Inflammatory macrophage treated with lipopolysaccharide for 1 hour (primary cell): Measurements from ENCODE around the gene NT5E.

Experiments
- DNase-seq, 2 donors: peaks; one replicate each; pipeline ENCODE4 v3.0.0-alpha.2; 2020 to 2022

NT5E gene

GRCh38 chr6:85460921-85461797 is 11.3 kb downstream of the NT5E start:
- no peak for DNase-seq

DNA sequence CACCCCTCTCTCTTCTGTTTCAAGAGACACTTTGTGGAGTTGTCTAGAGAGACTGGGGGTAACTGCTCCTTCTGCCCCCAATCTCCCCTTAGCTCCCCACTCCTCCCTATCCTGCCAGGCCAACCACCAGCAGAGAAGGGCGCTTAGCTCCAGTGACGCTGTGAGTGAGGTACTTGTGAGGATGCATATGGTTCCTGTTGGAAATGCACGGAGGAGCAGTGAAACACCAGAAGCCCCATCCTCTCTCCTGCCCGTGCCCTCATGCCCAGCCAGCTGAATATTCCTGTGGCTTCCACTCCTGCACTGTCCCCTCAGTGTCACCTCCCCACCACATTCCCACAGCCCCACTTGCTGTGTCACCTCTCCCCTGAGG is 11.9 kb downstream of the NT5E start:
- DNase-seq: no peak

DNA sequence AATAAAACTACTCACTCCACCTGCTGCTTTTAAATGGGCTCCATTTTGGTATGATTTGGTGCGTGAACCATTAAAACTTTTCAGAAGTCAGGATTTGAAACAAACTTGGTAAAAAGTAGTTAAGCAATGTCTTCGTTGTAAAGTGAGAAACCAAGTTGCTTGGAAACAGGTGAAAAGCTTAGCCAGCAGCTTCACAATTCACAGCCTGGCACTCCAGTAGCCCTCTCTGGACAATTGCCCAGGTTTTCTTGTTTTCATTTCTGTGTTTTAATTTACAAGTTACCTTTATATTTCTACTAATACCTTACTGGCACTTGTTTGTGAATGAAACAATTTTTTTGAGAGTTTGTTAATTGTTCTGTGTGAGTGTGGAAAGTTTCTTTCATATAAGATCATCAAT is 12.8 kb downstream of the NT5E start:
- DNase-seq: no peak

DNA sequence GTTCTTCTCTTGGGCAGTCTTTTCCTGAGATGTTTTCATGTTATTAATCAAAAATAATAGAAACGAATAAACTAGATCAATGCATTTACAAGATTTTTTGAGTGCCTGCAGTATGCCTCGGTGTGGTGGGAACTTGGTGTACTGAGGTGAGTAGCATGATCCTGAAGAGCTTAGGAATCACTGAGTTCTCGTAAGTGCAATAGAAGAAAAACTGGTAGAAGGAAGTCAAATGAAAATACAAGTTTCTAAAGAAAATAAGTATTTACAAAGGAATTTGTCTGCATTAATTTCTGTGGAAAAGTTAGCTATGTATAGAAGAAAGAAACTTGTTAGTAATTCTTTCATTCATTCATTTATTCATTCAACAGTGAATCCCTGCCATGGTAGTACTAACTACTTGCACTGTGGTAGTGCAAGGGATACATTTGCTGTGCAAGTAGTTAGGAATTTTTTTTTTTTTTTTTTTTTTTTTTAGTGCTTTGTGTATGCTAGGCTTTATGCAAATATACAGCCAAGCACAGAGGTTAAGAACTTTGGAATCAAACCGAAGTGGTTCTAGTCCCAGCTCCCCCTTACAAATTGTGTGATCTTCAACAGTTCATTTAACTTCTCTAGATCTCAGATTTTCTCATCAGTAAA is 13.9 kb downstream of the NT5E start:
- DNase-seq: no peak

GRCh38 chr6:85464260-85464644 is 14.4 kb downstream of the NT5E start:
- DNase-seq: peak; percentile 54 to 65

GRCh38 chr6:85464722-85465150 is 14.9 kb downstream of the NT5E start:
- DNase-seq: peak; percentile 54 to 59

DNA sequence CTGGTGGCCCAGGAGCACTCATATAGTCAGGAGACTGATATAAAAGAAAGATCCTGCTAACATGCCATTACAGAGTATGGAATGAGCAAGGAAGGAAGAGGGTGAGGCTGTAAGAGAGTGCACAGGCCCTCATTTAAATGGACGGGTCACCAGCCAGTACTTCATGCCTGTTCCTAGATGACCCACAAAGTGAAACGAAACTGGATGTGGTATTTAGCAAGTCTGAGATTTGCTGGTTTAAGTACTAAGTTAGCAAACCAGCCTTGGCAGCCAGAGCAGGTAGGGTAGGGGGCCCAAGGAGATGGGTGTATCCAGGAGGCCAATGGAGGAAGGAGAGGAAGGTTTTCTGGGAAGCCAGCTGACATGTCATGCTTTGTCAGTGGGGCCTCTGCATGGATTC is 15.9 kb downstream of the NT5E start:
- DNase-seq: no peak

- DNase-seq: no peak
Observed at GRCh38 chr6:85468326-85468725, 18.4 kb downstream of the NT5E start.

GRCh38 chr6:85469276-85470022 is 19.6 kb downstream of the NT5E start:
- DNase-seq: no peak

DNA sequence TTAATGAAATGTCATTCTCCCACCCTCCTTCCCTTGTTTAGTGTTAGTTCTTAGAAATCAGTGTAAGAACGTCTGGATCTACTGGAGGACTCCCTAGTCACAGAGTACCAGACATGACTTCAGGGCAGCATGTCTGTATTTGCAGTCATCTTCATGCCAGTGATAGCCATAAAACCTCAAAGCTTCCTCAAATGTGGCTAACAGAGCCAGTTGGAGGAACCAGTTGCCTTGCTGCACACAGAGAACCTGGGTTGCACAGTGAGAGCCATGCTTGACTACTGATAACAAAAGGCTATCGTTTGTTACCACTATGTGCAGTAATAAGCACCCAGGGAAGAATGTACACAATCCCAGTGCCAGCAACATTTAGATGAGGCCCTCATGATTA is 20.1 kb downstream of the NT5E start:
- no peak for DNase-seq

DNA sequence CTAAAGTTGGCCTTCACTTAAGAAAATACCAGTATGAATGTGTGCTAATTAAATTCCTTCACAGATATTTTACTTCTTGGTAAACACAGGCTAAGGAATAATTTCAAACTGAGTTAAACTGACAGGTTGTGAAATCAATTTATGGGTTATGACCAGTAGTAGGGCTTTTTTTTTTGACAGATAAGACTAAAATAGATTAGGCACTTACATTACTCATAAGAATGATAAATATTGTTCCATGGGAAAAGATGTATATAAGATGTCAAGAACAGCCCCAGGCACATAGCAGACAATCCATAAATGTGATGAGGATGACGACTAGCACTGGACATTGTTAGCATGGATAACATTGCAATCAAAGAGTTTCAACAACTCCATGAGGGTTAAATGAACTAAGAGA is 22.9 kb downstream of the NT5E start:
- DNase-seq: no peak

GRCh38 chr6:85473748-85474147 is 23.9 kb downstream of the NT5E start:
- DNase-seq: no peak

GRCh38 chr6:85476532-85476931 is 26.6 kb downstream of the NT5E start:
- no peak for DNase-seq

DNA sequence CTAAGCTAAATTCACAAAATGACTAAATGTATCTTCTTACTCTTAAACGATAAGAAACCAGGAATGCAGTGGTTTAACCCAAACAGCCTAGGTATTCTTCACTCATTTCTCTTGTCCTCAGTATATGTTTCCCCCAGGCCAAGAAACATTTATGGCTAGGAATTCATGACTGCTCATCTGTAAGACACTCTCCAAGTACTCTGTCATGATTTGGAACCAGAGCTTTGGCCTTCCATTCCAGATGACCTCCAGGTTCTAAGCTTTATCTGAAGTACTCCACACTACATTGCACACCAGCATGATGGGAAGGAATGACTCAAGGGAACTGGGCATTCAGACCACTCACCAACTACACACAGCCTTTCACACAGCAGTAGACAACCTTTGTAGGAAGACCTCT is 29.3 kb downstream of the NT5E start:
- DNase-seq: no peak

DNA sequence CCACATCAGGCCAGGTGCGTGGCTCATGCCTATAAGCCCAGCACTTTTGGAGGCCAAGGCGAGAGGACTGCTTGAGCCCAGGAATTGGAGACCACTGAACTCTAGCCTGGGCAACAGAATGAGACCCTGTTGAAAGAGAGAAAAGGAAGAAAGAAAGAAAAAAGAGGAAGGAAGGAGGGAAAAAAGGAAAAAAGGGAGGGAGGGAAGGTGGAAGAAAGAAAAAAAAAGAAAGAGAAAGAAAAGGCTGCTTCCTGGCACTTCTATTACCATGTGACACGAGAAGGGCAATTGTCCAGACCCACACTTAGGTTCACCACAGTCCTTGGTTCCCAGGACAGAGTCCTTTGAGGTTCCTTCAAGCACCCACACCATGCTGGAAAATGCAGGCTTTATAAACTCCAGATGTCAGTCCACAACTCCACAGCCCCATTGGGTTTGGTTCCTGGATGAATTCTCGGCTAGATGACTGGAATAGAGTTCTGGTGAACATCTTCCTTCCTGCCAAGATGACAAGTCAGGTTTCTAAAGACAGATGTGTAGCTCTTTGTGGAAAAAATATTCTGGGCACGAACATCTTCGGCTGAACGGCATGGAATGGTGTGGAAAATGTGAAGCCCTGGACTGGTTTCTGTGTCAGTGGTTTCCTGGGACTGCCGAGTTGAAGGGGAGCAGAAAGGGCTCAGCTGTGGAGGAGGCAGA is 32.5 kb downstream of the NT5E start:
- no peak for DNase-seq

- DNase-seq: peak; percentile 28 to 90
Observed at GRCh38 chr6:85482905-85483700, 33.2 kb downstream of the NT5E start.

- DNase-seq: no peak
Observed at GRCh38 chr6:85483846-85484245, 34.0 kb downstream of the NT5E start.

GRCh38 chr6:85484948-85485347 is 35.1 kb downstream of the NT5E start:
- no peak for DNase-seq

GRCh38 chr6:85490516-85491248 is 40.8 kb downstream of the NT5E start:
- no peak for DNase-seq

GRCh38 chr6:85493389-85493788 is 43.5 kb downstream of the NT5E start:
- DNase-seq: peak; percentile 66 to 67
